OCI-LY1 (cell line): ENCODE data around the gene C19orf85.

Experiments used
- EZH2 ChIP-seq: fragments of 200-600 bp; sonication (generic), shearing (Covaris generic); IDR thresholded peaks from 2 replicates; pipeline ENCODE4 v1.8.0; 2017; ENCODE audit warnings: borderline replicate concordance, mixed run types, mild to moderate bottlenecking, antibody characterized with exemption, low read length, moderate library complexity, mixed read lengths
- TF ChIP-seq, protein P1 (sequence below): fragments of 200-600 bp; sonication (generic), shearing (Covaris generic); IDR thresholded peaks from 2 replicates; pipeline ENCODE4 v1.5.1; 2017; ENCODE audit warnings: mild to moderate bottlenecking, antibody characterized with exemption, low read length, moderate library complexity, mixed read lengths

GRCh38 chr19:55473225-55474012, 8.9 kb upstream of the C19orf85 start:
- TF ChIP-seq, protein P1, sequence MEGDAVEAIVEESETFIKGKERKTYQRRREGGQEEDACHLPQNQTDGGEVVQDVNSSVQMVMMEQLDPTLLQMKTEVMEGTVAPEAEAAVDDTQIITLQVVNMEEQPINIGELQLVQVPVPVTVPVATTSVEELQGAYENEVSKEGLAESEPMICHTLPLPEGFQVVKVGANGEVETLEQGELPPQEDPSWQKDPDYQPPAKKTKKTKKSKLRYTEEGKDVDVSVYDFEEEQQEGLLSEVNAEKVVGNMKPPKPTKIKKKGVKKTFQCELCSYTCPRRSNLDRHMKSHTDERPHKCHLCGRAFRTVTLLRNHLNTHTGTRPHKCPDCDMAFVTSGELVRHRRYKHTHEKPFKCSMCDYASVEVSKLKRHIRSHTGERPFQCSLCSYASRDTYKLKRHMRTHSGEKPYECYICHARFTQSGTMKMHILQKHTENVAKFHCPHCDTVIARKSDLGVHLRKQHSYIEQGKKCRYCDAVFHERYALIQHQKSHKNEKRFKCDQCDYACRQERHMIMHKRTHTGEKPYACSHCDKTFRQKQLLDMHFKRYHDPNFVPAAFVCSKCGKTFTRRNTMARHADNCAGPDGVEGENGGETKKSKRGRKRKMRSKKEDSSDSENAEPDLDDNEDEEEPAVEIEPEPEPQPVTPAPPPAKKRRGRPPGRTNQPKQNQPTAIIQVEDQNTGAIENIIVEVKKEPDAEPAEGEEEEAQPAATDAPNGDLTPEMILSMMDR, result no peak
- TF ChIP-seq EZH2, result no peak
